Adrenal gland (tissue), 12 donors: ENCODE data around the gene RCOR1. TPM values are rescaled to one million over a fixed set of nuclear protein-coding genes. Genes with fewer than 3 reads are reported as not detected.

Experiments
- DNase-seq, 7 donors: peaks; one replicate each; pipeline ENCODE4 v3.0.0-alpha.2; 2019 to 2020
- H3K27ac ChIP-seq, 5 donors: fragments of 200-600 bp; sonication (generic) in 4 of 5; 1 replicate in 3 of 5; 2 replicates in 2 of 5; pipeline versions ENCODE4 v1.5.1 to v1.8.0; 2016 to 2020; ENCODE audit warnings: mild to moderate bottlenecking in 1 of 5
- H3K27me3 ChIP-seq: fragments of 200-600 bp; 2 replicates; pipeline ENCODE4 v1.8.0; 2021
- H3K36me3 ChIP-seq, 2 donors: fragments of 200-600 bp; replicated peaks in 1 of 2; 1 replicate in 1 of 2; 2 replicates in 1 of 2; pipeline versions ENCODE4 v1.5.1 to v1.8.0; 2018 to 2022
- H3K4me1 ChIP-seq, 2 donors: fragments of 200-600 bp; replicated peaks in 1 of 2; 1 replicate in 1 of 2; 2 replicates in 1 of 2; pipeline versions ENCODE4 v1.5.1 to v1.8.0; 2018 to 2021
- H3K4me3 ChIP-seq, 4 donors: fragments of 200-600 bp; sonication (generic) in 3 of 4; one replicate each; pipeline ENCODE4 v1.5.1; 2016 to 2018
- H3K9me3 ChIP-seq, 3 donors: fragments of 200-600 bp; sonication (generic) in 1 of 3; replicated peaks in 1 of 3; 1 replicate in 2 of 3; 2 replicates in 1 of 3; pipeline versions ENCODE4 v1.5.1 to v1.8.0; 2016 to 2021
- CTCF ChIP-seq, 6 experiments: fragments of 450-650 bp in 4 of 6; fragments of 200-600 bp in 2 of 6; sonication (generic) in 1 of 6; IDR thresholded peaks; 1 replicate in 5 of 6; 2 replicates in 1 of 6; pipeline versions ENCODE4 v1.5.1 to v1.8.0; 2016 to 2021; ENCODE audit warnings: antibody characterized with exemption in 6 of 6, mild to moderate bottlenecking in 2 of 6, moderate library complexity in 1 of 6
- POLR2A ChIP-seq, 2 donors: fragments of 450-650 bp; IDR thresholded peaks; one replicate each; pipeline ENCODE4 v1.6.1; 2017; ENCODE audit warnings: antibody characterized with exemption in 2 of 2, mild to moderate bottlenecking in 2 of 2, moderate library complexity in 1 of 2
- WGBS, 4 donors: extraction: QIAGEN DNeasy Blood & Tissue Kit in 2 of 4; methylation state at CpG; one replicate each; pipeline versions ENCODE4 v1.1.5 to v1.1.7; 2013 to 2017; 5-methylcytosine and 5-hydroxymethylcytosine counted together
- intact Hi-C, 2 donors: fragments of 100-400 bp; cut with DNase I; formaldehyde crosslinking; loops; one replicate each; pipeline versions ENCODE4 v1.14.1 to v1.15.0; 2022 to 2023
- polyA plus RNA-seq, 3 donors: library from polyadenylated mRNA; stranded (reverse); fragments of 200-250 nt in 2 of 3; fragments of 350-450 nt in 1 of 3; fragmentation: Illumina TruSeq in 1 of 3; extraction: RNeasy Lipid Tissue Mini Kit (QIAGEN cat#74804) in 1 of 3; gene quantifications; one replicate each; pipeline ENCODE4 v1.2.3, GENCODE V29; 2013 to 2014
- total RNA-seq, 9 donors: library from RNA; depleted of rRNA in 4 of 9; stranded (reverse); fragments of >200 nt in 4 of 9; fragments of 120-200 nt in 1 of 9; fragmentation: NEBNext Ultra II Directional in 1 of 9; extraction: Animal tissue kit (Norgen Biotek cat#: 25700) in 1 of 9; gene quantifications; one replicate each; pipeline versions ENCODE4 v1.1.0 to v1.2.4, GENCODE V29; 2013 to 2023
- donor health status: healthy with polysubstance abuse.
- donor health status: Bipolar disorder and iron deficiency.
- donor health status: DM: yes; HTN: yes; CAD: no.
- donor health status: DM: no; HTN: no; CAD: no.
- donor health status: DM: no; HTN: no; CAD: no.
- donor health status: DM: yes; HTN: yes; CAD: no.

The RCOR1 gene
- total and polyA plus RNA-seq, 12 donors: 3.8 to 17.7 (median 11.3) TPM

- no peak overlapping the region for H3K4me3 ChIP-seq
- H3K27me3 ChIP-seq: no peaks in the 10 kb centered on the region
- H3K4me1 ChIP-seq: peaks cover 0 to 5% of the 10 kb centered on the region in 2 donors
- no peak for DNase-seq
- WGBS, 4 donors: 91 to 93% (median 92%) methylated on average over 5 to 6 of the region's 6 CpGs
- TF ChIP-seq POLR2A (IDR thresholded peaks at IDR 0.05) (no peak), CTCF (IDR thresholded peaks at IDR 0.05) (no peak)
- H3K9me3 ChIP-seq: no peaks in the 10 kb centered on the region
- H3K27ac ChIP-seq: no peak overlapping the region
- intact Hi-C loops: no loop called here
- H3K36me3 ChIP-seq: no peaks in the 10 kb centered on the region
These were observed 118.8 kb downstream of the RCOR1 start for GRCh38 chr14:102711207-102711606.

GRCh38 chr14:102711946-102712345 lies 119.5 kb downstream of the RCOR1 start:
- intact Hi-C loops: no loop called here
- 46 to 55% (median 52%) methylated on average over 3 of the region's 3 CpGs for WGBS, 4 donors

GRCh38 chr14:102717276-102717675 lies 124.8 kb downstream of the RCOR1 start:
- Histone ChIP-seq H3K27me3 (no peaks in the 10 kb centered on the region), H3K4me3 (no peak overlapping the region), H3K36me3 (peaks cover 0 to 15% of the 10 kb centered on the region in 2 donors), H3K27ac (no peak overlapping the region), H3K4me1 (peaks cover 0 to 3% of the 10 kb centered on the region in 2 donors), H3K9me3 (no peaks in the 10 kb centered on the region)
- intact Hi-C loops: no loop called here
- TF ChIP-seq POLR2A (IDR thresholded peaks at IDR 0.05) (no peak), CTCF (IDR thresholded peaks at IDR 0.05) (no peak)
- DNase-seq: no peak
- WGBS, 4 donors: 59 to 76% (median 76%) methylated on average over 5 of the region's 5 CpGs

More at GRCh38 chr14:102711946-102712345, 119.5 kb downstream of the RCOR1 start:
- H3K9me3 ChIP-seq: no peaks in the 10 kb centered on the region
- H3K27ac ChIP-seq: peak overlapping the region in 2 of 5 donors; percentile 11 to 26
- no peaks in the 10 kb centered on the region for H3K36me3 ChIP-seq
- H3K4me3 ChIP-seq: no peak overlapping the region
- no peaks in the 10 kb centered on the region for H3K27me3 ChIP-seq
- TF ChIP-seq CTCF (IDR thresholded peaks at IDR 0.05) (no peak), POLR2A (IDR thresholded peaks at IDR 0.05) (no peak)
- H3K4me1 ChIP-seq: peaks cover 0 to 5% of the 10 kb centered on the region in 2 donors
- DNase-seq: peak; percentile 26 to 73 (median 66)

- peak in 1 of 7 donors; percentile 15 for DNase-seq
- WGBS, 4 donors: 94 to 100% (median 97%) methylated on average over 4 of the region's 4 CpGs
- H3K4me3 ChIP-seq: no peak overlapping the region
- no peak for TF ChIP-seq CTCF (IDR thresholded peaks at IDR 0.05)
- TF ChIP-seq POLR2A (IDR thresholded peaks at IDR 0.05): no peak
- H3K4me1 ChIP-seq: no peaks in the 10 kb centered on the region
- no peak overlapping the region for H3K27ac ChIP-seq
- peaks cover 0 to 29% of the 10 kb centered on the region in 2 donors for H3K36me3 ChIP-seq
- no peaks in the 10 kb centered on the region for H3K27me3 ChIP-seq
- intact Hi-C loops: no loop called here
- H3K9me3 ChIP-seq: no peaks in the 10 kb centered on the region
These were observed 130.2 kb downstream of the RCOR1 start for GRCh38 chr14:102722646-102723045.
